Testis (tissue), 3 donors: ENCODE data around the gene NFIA. TPM values are rescaled to one million over a fixed set of nuclear protein-coding genes. Genes with fewer than 3 reads are reported as not detected.

Experiments used
- DNase-seq: peaks from one replicate; pipeline ENCODE4 v3.0.0-alpha.2; 2019
- H3K27ac ChIP-seq, 2 donors: fragments of 200-600 bp; sonication (generic); one replicate each; pipeline ENCODE4 v1.5.1; 2019
- H3K27me3 ChIP-seq: fragments of 200-600 bp; sonication (generic); one replicate; pipeline ENCODE4 v1.5.1; 2019
- H3K36me3 ChIP-seq: fragments of 200-600 bp; sonication (generic); one replicate; pipeline ENCODE4 v1.5.1; 2017; ENCODE audit warnings: low read depth; ENCODE audit errors: missing control alignments
- H3K4me1 ChIP-seq: fragments of 200-600 bp; sonication (generic); one replicate; pipeline ENCODE4 v1.5.1; 2019
- H3K4me3 ChIP-seq, 2 donors: fragments of 200-600 bp; sonication (generic); one replicate each; pipeline ENCODE4 v1.5.1; 2017 to 2019
- H3K9me3 ChIP-seq: fragments of 200-600 bp; sonication (generic); one replicate; pipeline ENCODE4 v1.5.1; 2017
- CTCF ChIP-seq, 3 experiments: fragments of 450-650 bp in 2 of 3; fragments of 200-600 bp in 1 of 3; sonication (generic) in 1 of 3; IDR thresholded peaks; one replicate each; pipeline ENCODE4 v1.5.1; 2016 to 2019; ENCODE audit warnings: antibody characterized with exemption in 3 of 3, mild to moderate bottlenecking in 2 of 3, moderate library complexity in 1 of 3
- POLR2A ChIP-seq: fragments of 450-650 bp; IDR thresholded peaks from one replicate; pipeline ENCODE4 v1.6.1; 2017; ENCODE audit warnings: antibody characterized with exemption, mild to moderate bottlenecking, moderate library complexity
- WGBS, 2 donors: methylation state at CpG; one replicate each; pipeline ENCODE4 v1.1.5; 2018; 5-methylcytosine and 5-hydroxymethylcytosine counted together
- intact Hi-C: fragments of 100-400 bp; cut with DNase I; formaldehyde crosslinking; loops from one replicate; pipeline ENCODE4 v1.15.1; 2023; ENCODE audit warnings: low total_unique reads
- polyA plus RNA-seq: library from polyadenylated mRNA; stranded (reverse); fragments of 350-450 nt; fragmentation: Illumina TruSeq; extraction: RNeasy Lipid Tissue Mini Kit (QIAGEN cat#74804); gene quantifications from one replicate; pipeline ENCODE4 v1.2.3, GENCODE V29; 2014; ENCODE audit warnings: low read depth, low replicate concordance; ENCODE audit not compliant: insufficient read depth
- total RNA-seq, 2 donors: library from RNA; depleted of rRNA; stranded (reverse); fragments of >200 nt; gene quantifications; one replicate each; pipeline ENCODE4 v1.2.3, GENCODE V29; 2016

NFIA gene
- total and polyA plus RNA-seq, 3 donors from 2014 or later, result 11.6 to 78.9 (median 53.5) TPM

- no peak for DNase-seq
- H3K4me1 ChIP-seq, result peaks cover 43% of the 10 kb centered on the region
- H3K36me3 ChIP-seq, result no peaks in the 10 kb centered on the region
- no peak overlapping the region for H3K4me3 ChIP-seq
- H3K27me3 ChIP-seq, result no peaks in the 10 kb centered on the region
- H3K27ac ChIP-seq, result peak overlapping the region in 1 of 2 donors; percentile 64
- 34 to 37% methylated on average over 6 of the region's 6 CpGs for WGBS, 2 donors
- intact Hi-C loops, result no loop called here
- TF ChIP-seq CTCF (IDR thresholded peaks at IDR 0.05) (no peak), POLR2A (no peak)
- no peaks in the 10 kb centered on the region for H3K9me3 ChIP-seq
Observed at GRCh38 chr1:61170328-61171238, 88.2 kb downstream of the NFIA start.

- intact Hi-C loops, result no loop called here
- Histone ChIP-seq H3K27ac (peak overlapping the region; percentile 48 to 64), H3K36me3 (no peaks in the 10 kb centered on the region), H3K4me1 (peaks cover 43% of the 10 kb centered on the region), H3K27me3 (no peaks in the 10 kb centered on the region), H3K4me3 (no peak overlapping the region), H3K9me3 (no peaks in the 10 kb centered on the region)
- WGBS, 2 donors, result 48 to 59% methylated on average over 2 of the region's 2 CpGs
- TF ChIP-seq CTCF (IDR thresholded peaks at IDR 0.05), result no peak
- TF ChIP-seq POLR2A, result no peak
- DNase-seq, result no peak
Observed at GRCh38 chr1:61171346-61171745, 89.0 kb downstream of the NFIA start.

- H3K27ac ChIP-seq, result peak overlapping the region; percentile 48 to 64
- no peak for TF ChIP-seq POLR2A
- no peak for TF ChIP-seq CTCF (IDR thresholded peaks at IDR 0.05)
- H3K36me3 ChIP-seq, result no peaks in the 10 kb centered on the region
- no peak overlapping the region for H3K4me3 ChIP-seq
- no peaks in the 10 kb centered on the region for H3K9me3 ChIP-seq
- intact Hi-C loops, result no loop called here
- peaks cover 43% of the 10 kb centered on the region for H3K4me1 ChIP-seq
- H3K27me3 ChIP-seq, result no peaks in the 10 kb centered on the region
- no peak for DNase-seq
- WGBS, 2 donors, result 40 to 45% methylated on average over 4 of the region's 4 CpGs
Observed at GRCh38 chr1:61171974-61172373, 89.6 kb downstream of the NFIA start.

GRCh38 chr1:61173118-61173517, 90.8 kb downstream of the NFIA start:
- 63 to 76% methylated on average over 6 of the region's 6 CpGs for WGBS, 2 donors

More at GRCh38 chr1:61173118-61173517, 90.8 kb downstream of the NFIA start:
- Histone ChIP-seq H3K9me3 (no peaks in the 10 kb centered on the region), H3K27me3 (no peaks in the 10 kb centered on the region), H3K36me3 (no peaks in the 10 kb centered on the region), H3K4me3 (no peak overlapping the region), H3K4me1 (peaks cover 43% of the 10 kb centered on the region), H3K27ac (peak overlapping the region; percentile 43 to 64)
- TF ChIP-seq POLR2A, result no peak
- no peak for TF ChIP-seq CTCF (IDR thresholded peaks at IDR 0.05)
- DNase-seq, result peak; percentile 45
- intact Hi-C loops, result no loop called here
